Trophoblast cell (in vitro differentiated cells and primary cell): Measurements from ENCODE around the gene USP27X.

Source experiments
- DNase-seq, 2 donors: peaks; one replicate each; pipeline ENCODE4 v3.0.0-alpha.2; 2016
- H2AFZ ChIP-seq: 2 replicates; pipeline ENCODE4 v1.6.1; 2013; ENCODE audit warnings: low read length, moderate library complexity, mild to moderate bottlenecking; ENCODE audit not compliant: insufficient read depth, poor library complexity
- H2AK5ac ChIP-seq: 2 replicates; pipeline ENCODE4 v1.6.1; 2013; ENCODE audit warnings: mild to moderate bottlenecking, low read length
- H2BK120ac ChIP-seq: 2 replicates; pipeline ENCODE4 v1.6.1; 2013; ENCODE audit warnings: low read length, mild to moderate bottlenecking, moderate library complexity; ENCODE audit not compliant: insufficient read depth, poor library complexity
- H2BK12ac ChIP-seq: 2 replicates; pipeline ENCODE4 v1.6.1; 2013; ENCODE audit warnings: mild to moderate bottlenecking, low read length, moderate library complexity
- H2BK5ac ChIP-seq: 2 replicates; pipeline ENCODE4 v1.6.1; 2013; ENCODE audit warnings: low read length, low read depth, moderate library complexity, mild to moderate bottlenecking; ENCODE audit not compliant: poor library complexity
- H3K14ac ChIP-seq: 2 replicates; pipeline ENCODE4 v1.6.1; 2013; ENCODE audit warnings: mild to moderate bottlenecking, low read length
- H3K18ac ChIP-seq: 2 replicates; pipeline ENCODE4 v1.6.1; 2013; ENCODE audit warnings: mild to moderate bottlenecking, low read length
- H3K23ac ChIP-seq: 2 replicates; pipeline ENCODE4 v1.6.1; 2013; ENCODE audit warnings: low read length
- H3K27ac ChIP-seq: 2 replicates; pipeline ENCODE4 v1.5.1; 2013; ENCODE audit warnings: low read depth, mild to moderate bottlenecking, inconsistent platforms, low read length, moderate library complexity
- H3K27me3 ChIP-seq: 2 replicates; pipeline ENCODE4 v1.6.1; 2013; ENCODE audit warnings: inconsistent platforms, mild to moderate bottlenecking, low read length, moderate library complexity; ENCODE audit not compliant: insufficient read depth
- H3K36me3 ChIP-seq, 2 experiments: 1 replicate in 1 of 2; 2 replicates in 1 of 2; pipeline ENCODE4 v1.6.1; 2013; ENCODE audit warnings: low read length in 2 of 2, mild to moderate bottlenecking in 2 of 2, moderate library complexity in 1 of 2; ENCODE audit not compliant: insufficient read depth in 2 of 2, control insufficient read depth in 1 of 2
- H3K4ac ChIP-seq: 2 replicates; pipeline ENCODE4 v1.6.1; 2013; ENCODE audit warnings: low read depth, mild to moderate bottlenecking, low read length, moderate library complexity
- H3K4me1 ChIP-seq, 2 experiments: 1 replicate in 1 of 2; 2 replicates in 1 of 2; pipeline ENCODE4 v1.6.1; 2013; ENCODE audit warnings: low read length in 2 of 2, mild to moderate bottlenecking in 2 of 2, moderate library complexity in 1 of 2; ENCODE audit not compliant: insufficient read depth in 2 of 2, control insufficient read depth in 1 of 2
- H3K4me2 ChIP-seq: 2 replicates; pipeline ENCODE4 v1.6.1; 2013; ENCODE audit warnings: inconsistent platforms, mild to moderate bottlenecking, low read length, moderate library complexity
- H3K4me3 ChIP-seq: 2 replicates; pipeline ENCODE4 v1.5.1; 2013; ENCODE audit warnings: mild to moderate bottlenecking, low read depth, low read length, inconsistent platforms
- H3K79me1 ChIP-seq: one replicate; pipeline ENCODE4 v1.6.1; 2013; ENCODE audit warnings: low read length
- H3K79me2 ChIP-seq: 2 replicates; pipeline ENCODE4 v1.6.1; 2013; ENCODE audit warnings: low read length, mild to moderate bottlenecking; ENCODE audit not compliant: control insufficient read depth, insufficient read depth, poor library complexity
- H3K9ac ChIP-seq: 2 replicates; pipeline ENCODE4 v1.6.1; 2013; ENCODE audit warnings: mild to moderate bottlenecking, low read length
- H3K9me3 ChIP-seq: 2 replicates; pipeline ENCODE4 v1.6.1; 2013; ENCODE audit warnings: low read depth, mild to moderate bottlenecking, control low read depth, inconsistent platforms, low read length; ENCODE audit not compliant: insufficient read depth
- H4K12ac ChIP-seq: 2 replicates; pipeline ENCODE4 v1.6.1; 2013; ENCODE audit warnings: low read depth, mild to moderate bottlenecking, low read length, moderate library complexity
- H4K8ac ChIP-seq: 2 replicates; pipeline ENCODE4 v1.6.1; 2013; ENCODE audit warnings: low read depth, mild to moderate bottlenecking, low read length, moderate library complexity
- H4K91ac ChIP-seq: one replicate; pipeline ENCODE4 v1.6.1; 2013; ENCODE audit warnings: low read depth, mild to moderate bottlenecking, low read length, moderate library complexity
- WGBS: extraction: QIAGEN DNeasy Blood & Tissue Kit; methylation state at CpG from one replicate; pipeline ENCODE4 v1.1.7; 2013; ENCODE audit warnings: missing lambda C conversion rate; ENCODE audit not compliant: insufficient read length, insufficient coverage; ENCODE audit errors: extremely low coverage; 5-methylcytosine and 5-hydroxymethylcytosine counted together

Gene USP27X

DNA sequence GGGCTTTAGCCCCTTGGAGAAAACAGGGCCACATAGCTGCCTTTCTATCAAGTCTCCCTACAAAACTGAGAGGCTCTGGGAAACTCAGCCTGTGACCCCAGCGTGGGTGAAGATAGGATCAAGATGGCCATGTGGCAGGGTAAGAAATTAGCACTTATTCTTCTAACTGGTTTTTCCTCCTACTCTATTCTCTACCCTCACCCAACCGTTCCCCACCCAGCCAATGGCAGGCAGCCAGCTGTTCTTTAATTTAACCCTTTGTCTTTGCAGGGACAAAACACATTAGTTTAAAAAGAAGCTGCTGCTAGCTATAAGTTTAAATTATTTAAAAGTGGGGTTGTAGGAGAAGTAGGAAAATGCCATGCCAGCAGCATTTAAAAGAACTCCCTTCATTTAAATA, 45.9 kb downstream of the USP27X start:
- no CpG with 5 or more reads among the region's 2 CpGs for WGBS
- peaks cover 2 to 6% of the 10 kb centered on the region in 2 experiments for H3K36me3 ChIP-seq

DNA sequence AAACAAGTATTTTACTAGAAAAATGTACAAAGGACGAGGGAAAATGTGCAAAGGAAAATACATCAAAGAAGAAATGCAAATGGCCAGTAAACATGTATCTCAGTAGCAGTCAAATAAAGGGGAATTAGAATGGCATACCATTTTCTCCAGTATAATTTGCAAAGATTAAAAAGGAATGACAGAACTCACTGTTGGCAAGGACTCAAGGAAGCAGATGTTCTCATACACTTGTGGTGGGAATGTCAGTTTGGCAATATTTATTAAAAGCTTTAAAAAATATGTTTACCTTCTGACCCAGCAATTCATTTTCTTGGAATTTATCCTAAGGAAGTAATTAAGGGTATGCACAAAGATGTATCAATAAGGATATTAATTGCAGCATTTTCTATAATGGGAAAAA, 50.8 kb downstream of the USP27X start:
- H3K36me3 ChIP-seq: peaks cover 9 to 10% of the 10 kb centered on the region in 2 experiments
- no peak overlapping the region for H3K4me3 ChIP-seq
- H3K27me3 ChIP-seq: no peaks in the 10 kb centered on the region
- H3K18ac ChIP-seq: no peak overlapping the region
- no peak overlapping the region for H4K8ac ChIP-seq
- H3K4ac ChIP-seq: no peak overlapping the region
- H3K23ac ChIP-seq: no peak overlapping the region
- no peaks in the 10 kb centered on the region for H3K79me1 ChIP-seq
- H3K9ac ChIP-seq: no peak overlapping the region
- H2BK5ac ChIP-seq: no peak overlapping the region
- no peak overlapping the region for H2BK12ac ChIP-seq
- no peak overlapping the region for H3K4me2 ChIP-seq
- no peak overlapping the region for H2AFZ ChIP-seq
- H4K91ac ChIP-seq: no peak overlapping the region
- no CpG with 5 or more reads among the region's 1 CpG for WGBS
- no peak overlapping the region for H4K12ac ChIP-seq
- H3K14ac ChIP-seq: no peak overlapping the region
- H3K79me2 ChIP-seq: no peaks in the 10 kb centered on the region
- no peaks in the 10 kb centered on the region for H3K4me1 ChIP-seq
- H3K9me3 ChIP-seq: no peaks in the 10 kb centered on the region
- DNase-seq: no peak
- H2AK5ac ChIP-seq: no peak overlapping the region
- H2BK120ac ChIP-seq: no peak overlapping the region
- H3K27ac ChIP-seq: no peak overlapping the region

More for the DNA sequence above, 45.9 kb downstream of the USP27X start:
- H3K27me3 ChIP-seq: no peaks in the 10 kb centered on the region
- H3K14ac ChIP-seq: no peak overlapping the region
- H2BK5ac ChIP-seq: no peak overlapping the region
- no peak overlapping the region for H2AFZ ChIP-seq
- H3K9me3 ChIP-seq: no peaks in the 10 kb centered on the region
- H2AK5ac ChIP-seq: no peak overlapping the region
- no peak overlapping the region for H2BK12ac ChIP-seq
- no peak overlapping the region for H4K12ac ChIP-seq
- H4K8ac ChIP-seq: no peak overlapping the region
- H3K4me3 ChIP-seq: no peak overlapping the region
- no peak overlapping the region for H3K23ac ChIP-seq
- peaks cover 4% of the 10 kb centered on the region for H3K79me2 ChIP-seq
- no peak overlapping the region for H3K4ac ChIP-seq
- H3K79me1 ChIP-seq: peaks cover 8% of the 10 kb centered on the region
- H3K4me2 ChIP-seq: peak overlapping the region; percentile 43
- no peaks in the 10 kb centered on the region for H3K4me1 ChIP-seq
- no peak overlapping the region for H2BK120ac ChIP-seq
- H3K18ac ChIP-seq: no peak overlapping the region
- no peak overlapping the region for H3K9ac ChIP-seq
- no peak for DNase-seq
- H4K91ac ChIP-seq: no peak overlapping the region
- no peak overlapping the region for H3K27ac ChIP-seq
